ENCODE measurements around the gene IL17B.

The IL17B gene

DNA sequence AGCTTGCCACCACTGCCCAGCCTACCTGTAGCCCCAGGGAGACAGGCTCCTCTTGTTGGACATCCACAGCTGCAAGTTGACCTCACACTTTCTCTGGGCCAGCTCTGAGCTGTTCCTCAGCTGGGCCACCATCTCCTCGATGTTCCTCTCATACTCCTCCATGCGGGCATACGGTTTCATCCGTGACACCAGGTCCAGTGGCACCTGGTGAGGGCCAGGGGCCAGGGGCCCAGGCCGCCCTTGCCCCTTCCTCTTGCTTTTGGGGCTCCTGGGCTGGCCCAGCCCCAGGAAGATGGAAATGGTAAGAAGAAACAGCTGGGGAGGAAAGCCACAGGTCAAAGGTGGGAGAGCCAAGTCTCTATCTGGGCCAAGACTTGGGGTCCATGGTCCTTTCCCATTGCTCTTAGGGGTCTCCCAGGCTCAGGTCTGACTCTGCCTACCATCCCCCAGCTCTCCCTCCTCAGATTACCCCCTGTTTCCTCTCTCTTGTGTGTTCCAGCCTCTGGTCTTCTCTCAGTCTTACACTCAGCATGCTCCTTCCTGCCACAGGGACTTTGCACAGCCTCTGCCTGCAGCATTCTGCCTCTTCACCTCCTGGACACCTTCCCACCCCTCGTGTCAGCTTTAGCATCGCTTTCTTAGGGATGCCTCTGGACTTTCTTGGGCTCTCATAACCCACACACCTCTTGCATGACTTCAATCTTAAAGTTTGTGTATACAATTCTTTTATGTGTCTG is 2.2 kb downstream of the IL17B start:
- Histone ChIP-seq H3K27me3 (ENCODE audit: insufficient read depth, low read depth) (no peaks in the 10 kb centered on the region), H2AFZ (ENCODE audit: low read depth) (no peak overlapping the region), H3K4me3 (IDR thresholded peaks at IDR 0.05; ENCODE audit: insufficient read depth, low read depth, low read length) (no peak overlapping the region), H3K4me2 (no peak overlapping the region), H3K36me3 (ENCODE audit: insufficient read depth) (no peaks in the 10 kb centered on the region), H3K9ac (no peak overlapping the region), H4K20me1 (ENCODE audit: insufficient read depth) (no peaks in the 10 kb centered on the region), H3K27ac (no peak overlapping the region), H3K4me1 (ENCODE audit: low read depth, poor library complexity, severe bottlenecking) (no peaks in the 10 kb centered on the region), H3K79me2 (ENCODE audit: insufficient read depth, low read depth) (no peaks in the 10 kb centered on the region)
- TF ChIP-seq, protein P1, sequence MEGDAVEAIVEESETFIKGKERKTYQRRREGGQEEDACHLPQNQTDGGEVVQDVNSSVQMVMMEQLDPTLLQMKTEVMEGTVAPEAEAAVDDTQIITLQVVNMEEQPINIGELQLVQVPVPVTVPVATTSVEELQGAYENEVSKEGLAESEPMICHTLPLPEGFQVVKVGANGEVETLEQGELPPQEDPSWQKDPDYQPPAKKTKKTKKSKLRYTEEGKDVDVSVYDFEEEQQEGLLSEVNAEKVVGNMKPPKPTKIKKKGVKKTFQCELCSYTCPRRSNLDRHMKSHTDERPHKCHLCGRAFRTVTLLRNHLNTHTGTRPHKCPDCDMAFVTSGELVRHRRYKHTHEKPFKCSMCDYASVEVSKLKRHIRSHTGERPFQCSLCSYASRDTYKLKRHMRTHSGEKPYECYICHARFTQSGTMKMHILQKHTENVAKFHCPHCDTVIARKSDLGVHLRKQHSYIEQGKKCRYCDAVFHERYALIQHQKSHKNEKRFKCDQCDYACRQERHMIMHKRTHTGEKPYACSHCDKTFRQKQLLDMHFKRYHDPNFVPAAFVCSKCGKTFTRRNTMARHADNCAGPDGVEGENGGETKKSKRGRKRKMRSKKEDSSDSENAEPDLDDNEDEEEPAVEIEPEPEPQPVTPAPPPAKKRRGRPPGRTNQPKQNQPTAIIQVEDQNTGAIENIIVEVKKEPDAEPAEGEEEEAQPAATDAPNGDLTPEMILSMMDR (conservative IDR thresholded peaks at IDR 0.05; ENCODE audit: low read depth, low read length): no peak

DNA sequence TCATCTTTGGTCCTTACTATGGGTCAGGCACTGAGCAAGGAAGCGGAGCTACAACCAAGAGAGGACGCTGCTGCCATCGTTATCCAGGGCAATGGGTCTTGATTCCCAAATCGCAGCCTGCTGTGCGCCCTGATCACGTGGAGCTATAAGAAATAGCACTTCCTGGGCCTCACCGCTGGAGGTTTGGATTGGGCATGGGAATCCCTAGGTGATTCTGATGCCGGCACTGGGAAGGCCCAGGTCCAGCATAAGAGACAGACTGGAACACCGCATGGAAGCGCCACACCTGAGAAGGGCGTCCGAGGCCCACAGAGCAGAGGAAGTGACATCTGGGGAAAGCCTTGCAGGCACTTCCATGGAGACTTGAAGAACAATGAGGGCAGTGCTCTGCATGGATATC is 3.0 kb downstream of the IL17B start:
- Histone ChIP-seq H3K9ac (no peak overlapping the region), H3K4me2 (no peak overlapping the region), H3K79me2 (ENCODE audit: insufficient read depth, low read depth) (no peaks in the 10 kb centered on the region), H4K20me1 (ENCODE audit: insufficient read depth) (no peaks in the 10 kb centered on the region), H3K4me1 (ENCODE audit: low read depth, poor library complexity, severe bottlenecking) (no peaks in the 10 kb centered on the region), H3K4me3 (IDR thresholded peaks at IDR 0.05; ENCODE audit: insufficient read depth, low read depth, low read length) (no peak overlapping the region), H3K27ac (no peak overlapping the region), H3K27me3 (ENCODE audit: insufficient read depth, low read depth) (no peaks in the 10 kb centered on the region), H3K36me3 (ENCODE audit: insufficient read depth) (no peaks in the 10 kb centered on the region), H2AFZ (ENCODE audit: low read depth) (no peak overlapping the region)
- TF ChIP-seq, protein P1 (conservative IDR thresholded peaks at IDR 0.05; ENCODE audit: low read depth, low read length): no peak

DNA sequence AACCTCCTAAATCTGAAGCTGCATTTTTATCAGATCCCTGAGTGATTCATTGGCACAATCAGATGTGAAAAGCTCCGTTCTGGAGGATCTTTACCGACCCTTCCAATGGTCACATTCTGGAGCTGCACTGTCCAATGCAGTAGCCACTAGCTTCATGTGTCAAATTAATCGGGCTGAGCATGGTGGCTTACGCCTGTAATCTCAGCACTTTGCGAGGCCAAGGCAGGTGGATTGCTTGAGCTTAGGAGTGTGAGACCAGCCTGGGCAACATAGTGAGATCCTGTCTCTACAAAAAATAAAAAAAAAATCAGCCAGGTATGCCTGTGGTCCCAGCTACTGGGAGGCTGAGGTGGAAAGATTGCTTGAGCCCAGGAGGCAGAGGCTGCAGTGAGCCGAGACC is 3.7 kb downstream of the IL17B start:
- Histone ChIP-seq H3K27ac (no peak overlapping the region), H3K4me1 (ENCODE audit: low read depth, poor library complexity, severe bottlenecking) (no peaks in the 10 kb centered on the region), H3K4me3 (IDR thresholded peaks at IDR 0.05; ENCODE audit: insufficient read depth, low read depth, low read length) (no peak overlapping the region), H3K4me2 (no peak overlapping the region), H3K27me3 (ENCODE audit: insufficient read depth, low read depth) (no peaks in the 10 kb centered on the region), H4K20me1 (ENCODE audit: insufficient read depth) (no peaks in the 10 kb centered on the region), H3K79me2 (ENCODE audit: insufficient read depth, low read depth) (no peaks in the 10 kb centered on the region), H2AFZ (ENCODE audit: low read depth) (no peak overlapping the region), H3K36me3 (ENCODE audit: insufficient read depth) (no peaks in the 10 kb centered on the region), H3K9ac (no peak overlapping the region)
- TF ChIP-seq, protein P1 (conservative IDR thresholded peaks at IDR 0.05; ENCODE audit: low read depth, low read length): no peak

DNA sequence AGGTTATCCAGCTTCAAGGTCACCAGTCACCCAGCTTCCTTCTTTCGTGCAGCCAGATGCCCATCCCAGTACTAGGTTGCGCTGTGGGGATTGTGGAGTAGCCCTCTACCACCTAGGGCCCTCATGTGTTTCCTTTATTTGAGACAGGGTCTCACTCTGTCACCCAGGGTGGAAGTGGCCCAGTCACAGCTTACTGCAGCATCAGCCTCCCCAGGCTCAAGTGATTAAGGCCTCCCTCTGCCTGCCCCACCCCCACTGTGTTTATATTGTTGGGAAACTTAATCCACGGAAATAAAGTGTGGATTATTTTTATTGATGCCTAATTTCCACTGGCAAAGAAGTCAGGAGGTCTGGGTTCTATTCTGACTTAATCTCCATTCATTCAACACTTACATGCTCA is 4.3 kb downstream of the IL17B start:
- no peaks in the 10 kb centered on the region for H3K79me2 ChIP-seq (ENCODE audit: insufficient read depth, low read depth)
- no peak overlapping the region for H3K27ac ChIP-seq
- no peak overlapping the region for H2AFZ ChIP-seq (ENCODE audit: low read depth)
- H3K4me3 ChIP-seq (IDR thresholded peaks at IDR 0.05; ENCODE audit: insufficient read depth, low read depth, low read length): no peak overlapping the region
- TF ChIP-seq, protein P1 (conservative IDR thresholded peaks at IDR 0.05; ENCODE audit: low read depth, low read length): no peak
- no peaks in the 10 kb centered on the region for H3K36me3 ChIP-seq (ENCODE audit: insufficient read depth)
- no peak overlapping the region for H3K4me2 ChIP-seq
- H3K4me1 ChIP-seq (ENCODE audit: low read depth, poor library complexity, severe bottlenecking): no peaks in the 10 kb centered on the region
- no peak overlapping the region for H3K9ac ChIP-seq
- H4K20me1 ChIP-seq (ENCODE audit: insufficient read depth): no peaks in the 10 kb centered on the region
- H3K27me3 ChIP-seq (ENCODE audit: insufficient read depth, low read depth): no peaks in the 10 kb centered on the region
